ENCODE results near the gene THOC2. TPM values are rescaled to one million over a fixed set of nuclear protein-coding genes. Genes with fewer than 3 reads are reported as not detected.

The THOC2 gene
- total and polyA plus RNA-seq, 7 donors, result 18.5 to 25.9 (median 20.2) TPM

DNA sequence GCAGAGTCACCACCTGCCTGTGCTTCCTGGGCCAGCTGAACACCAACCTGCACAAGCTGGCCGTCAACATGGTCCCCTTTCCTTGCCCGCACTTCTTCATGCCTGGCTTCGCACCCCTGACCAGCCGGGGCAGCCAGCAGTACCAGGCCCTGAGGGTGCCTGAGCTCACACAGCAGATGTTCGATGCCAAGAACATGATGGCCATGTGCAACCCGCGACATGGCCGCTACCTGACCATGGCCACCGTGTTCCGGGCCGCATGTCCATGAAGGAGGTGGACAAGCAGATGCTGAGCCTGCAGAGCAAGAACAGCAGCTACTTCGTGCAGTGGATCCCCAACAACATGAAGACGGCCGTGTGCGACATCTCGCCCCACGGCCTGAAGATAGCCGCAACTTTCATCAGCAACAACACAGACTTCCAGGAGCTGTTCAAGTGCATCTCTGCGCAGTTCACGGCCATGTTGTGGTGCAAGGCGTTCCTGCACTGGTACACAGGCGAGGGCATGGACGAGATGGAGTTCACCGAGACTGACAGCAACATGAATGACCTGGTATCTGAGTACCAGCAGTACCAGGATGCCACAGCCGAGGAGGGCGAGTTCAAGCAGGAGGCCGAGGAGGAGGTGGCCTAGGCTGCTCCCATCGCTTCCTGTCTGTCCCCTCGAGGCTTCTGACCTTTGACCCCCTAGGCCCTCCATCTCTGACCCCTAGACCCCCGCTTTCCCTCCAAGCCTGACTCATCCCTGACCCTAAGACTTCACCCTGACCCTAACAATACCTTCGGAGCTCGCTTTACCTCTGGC is 170.3 kb downstream of the THOC2 start:
- H3K27me3 ChIP-seq (ENCODE audit: insufficient read depth in 3 of 3, low read length in 2 of 3), result no peaks in the 10 kb centered on the region
- intact Hi-C loops (cut with DNase I), result no loop called here
- no peak for DNase-seq
- no peaks in the 10 kb centered on the region for H3K9me3 ChIP-seq
- no peak overlapping the region for H3K27ac ChIP-seq
- 90 to 95% (median 91%) methylated on average over 31 to 32 of the region's 32 CpGs for WGBS, 3 donors
- no peak for ATAC-seq
- H3K4me3 ChIP-seq, result no peak overlapping the region
- no peaks in the 10 kb centered on the region for H3K36me3 ChIP-seq (ENCODE audit: insufficient read depth in 1 of 2, low read depth in 1 of 2)
- no peaks in the 10 kb centered on the region for H3K4me1 ChIP-seq
- TF ChIP-seq, protein P1, sequence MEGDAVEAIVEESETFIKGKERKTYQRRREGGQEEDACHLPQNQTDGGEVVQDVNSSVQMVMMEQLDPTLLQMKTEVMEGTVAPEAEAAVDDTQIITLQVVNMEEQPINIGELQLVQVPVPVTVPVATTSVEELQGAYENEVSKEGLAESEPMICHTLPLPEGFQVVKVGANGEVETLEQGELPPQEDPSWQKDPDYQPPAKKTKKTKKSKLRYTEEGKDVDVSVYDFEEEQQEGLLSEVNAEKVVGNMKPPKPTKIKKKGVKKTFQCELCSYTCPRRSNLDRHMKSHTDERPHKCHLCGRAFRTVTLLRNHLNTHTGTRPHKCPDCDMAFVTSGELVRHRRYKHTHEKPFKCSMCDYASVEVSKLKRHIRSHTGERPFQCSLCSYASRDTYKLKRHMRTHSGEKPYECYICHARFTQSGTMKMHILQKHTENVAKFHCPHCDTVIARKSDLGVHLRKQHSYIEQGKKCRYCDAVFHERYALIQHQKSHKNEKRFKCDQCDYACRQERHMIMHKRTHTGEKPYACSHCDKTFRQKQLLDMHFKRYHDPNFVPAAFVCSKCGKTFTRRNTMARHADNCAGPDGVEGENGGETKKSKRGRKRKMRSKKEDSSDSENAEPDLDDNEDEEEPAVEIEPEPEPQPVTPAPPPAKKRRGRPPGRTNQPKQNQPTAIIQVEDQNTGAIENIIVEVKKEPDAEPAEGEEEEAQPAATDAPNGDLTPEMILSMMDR (IDR thresholded peaks at IDR 0.05), result no peak

- TF ChIP-seq, protein P1 (IDR thresholded peaks at IDR 0.05), result no peak
- H3K36me3 ChIP-seq (ENCODE audit: insufficient read depth in 1 of 2, low read depth in 1 of 2), result no peaks in the 10 kb centered on the region
- intact Hi-C loops (cut with DNase I), result no loop called here
- H3K9me3 ChIP-seq, result no peaks in the 10 kb centered on the region
- WGBS, 3 donors, result 91 to 97% (median 94%) methylated on average over 25 to 28 of the region's 28 CpGs
- H3K4me1 ChIP-seq, result no peaks in the 10 kb centered on the region
- ATAC-seq (no peak), DNase-seq (no peak)
- no peaks in the 10 kb centered on the region for H3K27me3 ChIP-seq (ENCODE audit: insufficient read depth in 3 of 3, low read length in 2 of 3)
- H3K27ac ChIP-seq, result no peak overlapping the region
- H3K4me3 ChIP-seq, result no peak overlapping the region
Measured at GRCh38 chrX:123561439-123562215, 171.2 kb downstream of the THOC2 start.

GRCh38 chrX:123550829-123551228 is 182.0 kb downstream of the THOC2 start:
- H3K4me1 ChIP-seq, result no peaks in the 10 kb centered on the region
- H3K4me3 ChIP-seq, result no peak overlapping the region
- no peak overlapping the region for H3K27ac ChIP-seq
- no peaks in the 10 kb centered on the region for H3K9me3 ChIP-seq
- TF ChIP-seq, protein P1 (IDR thresholded peaks at IDR 0.05), result no peak
- no peaks in the 10 kb centered on the region for H3K36me3 ChIP-seq (ENCODE audit: insufficient read depth in 1 of 2, low read depth in 1 of 2)
- DNase-seq (no peak), ATAC-seq (no peak)
- 66 to 97% (median 93%) methylated on average over 1 of the region's 1 CpG for WGBS, 3 donors
- no peaks in the 10 kb centered on the region for H3K27me3 ChIP-seq (ENCODE audit: insufficient read depth in 3 of 3, low read length in 2 of 3)
- intact Hi-C loops (cut with DNase I), result no loop called here

Other genes with a start within 250 kb of the THOC2 start
- gene XIAP, start 127.0 kb upstream of the THOC2 start, total RNA-seq, result 10 to 100 TPM; 34.8 to 40.1 (median 37.6) TPM
- gene XIAP, start 127.0 kb upstream of the THOC2 start, polyA plus RNA-seq, result 10 to 100 TPM in 2 of 3 donors, 1 to 10 TPM in 1; 7.5 to 27.9 (median 13.7) TPM
- 10 to 100 TPM; 33.0 to 46.7 (median 44.7) TPM for gene STAG2, start 228.7 kb upstream of the THOC2 start, total RNA-seq
- 10 to 100 TPM in 2 of 3 donors, 1 to 10 TPM in 1; 9.5 to 36.3 (median 17.3) TPM for gene STAG2, start 228.7 kb upstream of the THOC2 start, polyA plus RNA-seq